ENCODE measurements around the gene MAD2L1BP. TPM values are rescaled to one million over a fixed set of nuclear protein-coding genes. Genes with fewer than 3 reads are reported as not detected.

MAD2L1BP gene
- total RNA-seq, 6 experiments from 2014 or later, result 23.6 to 26.7 (median 26.4) TPM

GRCh38 chr6:43613721-43614395, 21.8 kb upstream of the MAD2L1BP start:
- H3K27ac Mint-ChIP-seq, result peak overlapping the region; percentile 38
- H3K4me3 Mint-ChIP-seq, result no peak overlapping the region
- H3K27me3 Mint-ChIP-seq (ENCODE audit: insufficient read depth), result peaks cover 5% of the 10 kb centered on the region; the same call in 1 of the 2 replicates
- H3K36me3 Mint-ChIP-seq (ENCODE audit: low read depth), result peaks cover 25% of the 10 kb centered on the region
- H3K4me1 Mint-ChIP-seq (ENCODE audit: low read depth), result peaks cover 36% of the 10 kb centered on the region
- DNase-seq, result no peak
- TF ChIP-seq CTCF (IDR thresholded peaks at IDR 0.05), result no peak
- H3K9me3 Mint-ChIP-seq, result no peaks in the 10 kb centered on the region

GRCh38 chr6:43614396-43614730, 21.3 kb upstream of the MAD2L1BP start:
- Mint-ChIP-seq H3K27me3 (ENCODE audit: insufficient read depth) (peaks cover 5% of the 10 kb centered on the region; the same call in 1 of the 2 replicates), H3K27ac (peak overlapping the region; percentile 38; the same call in 1 of the 2 replicates), H3K4me3 (no peak overlapping the region), H3K4me1 (ENCODE audit: low read depth) (peaks cover 31% of the 10 kb centered on the region), H3K9me3 (no peaks in the 10 kb centered on the region), H3K36me3 (ENCODE audit: low read depth) (peaks cover 20% of the 10 kb centered on the region)
- TF ChIP-seq CTCF (IDR thresholded peaks at IDR 0.05), result no peak
- DNase-seq, result no peak

- peaks cover 15% of the 10 kb centered on the region for H3K4me1 Mint-ChIP-seq (ENCODE audit: low read depth)
- TF ChIP-seq CTCF (IDR thresholded peaks at IDR 0.05), result no peak
Measured at GRCh38 chr6:43616725-43617472, 18.7 kb upstream of the MAD2L1BP start.

GRCh38 chr6:43621078-43621835, 14.4 kb upstream of the MAD2L1BP start:
- no peak for DNase-seq
- Mint-ChIP-seq H3K4me3 (no peak overlapping the region), H3K27me3 (ENCODE audit: insufficient read depth) (peaks cover 10% of the 10 kb centered on the region; the same call in 1 of the 2 replicates), H3K36me3 (ENCODE audit: low read depth) (peaks cover 38% of the 10 kb centered on the region), H3K9me3 (no peaks in the 10 kb centered on the region), H3K27ac (peak overlapping the region; percentile 60), H3K4me1 (ENCODE audit: low read depth) (peaks cover 1% of the 10 kb centered on the region)
- no peak for TF ChIP-seq CTCF (IDR thresholded peaks at IDR 0.05)

More at GRCh38 chr6:43616725-43617472, 18.7 kb upstream of the MAD2L1BP start:
- DNase-seq, result no peak
- peaks cover 10% of the 10 kb centered on the region; the same call in 1 of the 2 replicates for H3K27me3 Mint-ChIP-seq (ENCODE audit: insufficient read depth)
- peaks cover 20% of the 10 kb centered on the region for H3K36me3 Mint-ChIP-seq (ENCODE audit: low read depth)
- no peak overlapping the region for H3K4me3 Mint-ChIP-seq
- H3K9me3 Mint-ChIP-seq, result no peaks in the 10 kb centered on the region
- H3K27ac Mint-ChIP-seq, result peak overlapping the region; percentile 21; the same call in 1 of the 2 replicates

- H3K4me3 Mint-ChIP-seq, result no peak overlapping the region
- no peak for DNase-seq
- peaks cover 7% of the 10 kb centered on the region for H3K4me1 Mint-ChIP-seq (ENCODE audit: low read depth)
- H3K36me3 Mint-ChIP-seq (ENCODE audit: low read depth), result peaks cover 43% of the 10 kb centered on the region
- H3K27me3 Mint-ChIP-seq (ENCODE audit: insufficient read depth), result peaks cover 10% of the 10 kb centered on the region; the same call in 1 of the 2 replicates
- no peak for TF ChIP-seq CTCF (IDR thresholded peaks at IDR 0.05)
- no peaks in the 10 kb centered on the region for H3K9me3 Mint-ChIP-seq
- no peak overlapping the region for H3K27ac Mint-ChIP-seq
Measured at GRCh38 chr6:43621836-43622180, 13.8 kb upstream of the MAD2L1BP start.

All from HFFc6 (cell line).